Psoas muscle (tissue), 8 donors: ENCODE measurements around the gene DNAAF9. TPM values are rescaled to one million over a fixed set of nuclear protein-coding genes. Genes with fewer than 3 reads are reported as not detected.

Experiments used
- ATAC-seq, 4 donors: fragments of 200-7000 bp; cut with Tn5 transposase; one replicate each; pipeline ENCODE4 v1.9.1; 2020; ENCODE audit warnings: moderate library complexity in 3 of 4, mild to moderate bottlenecking in 2 of 4
- DNase-seq, 2 donors: peaks; one replicate each; pipeline ENCODE4 v3.0.0-alpha.2; 2020
- H3K27ac ChIP-seq: fragments of 200-600 bp; one replicate; pipeline ENCODE4 v1.8.0; 2022
- H3K27me3 ChIP-seq, 3 donors: fragments of 200-600 bp in 1 of 3; one replicate each; pipeline versions ENCODE4 v1.6.1 to v1.8.0; 2013 to 2022; ENCODE audit warnings: low read length in 2 of 3, mild to moderate bottlenecking in 2 of 3, moderate library complexity in 1 of 3; ENCODE audit not compliant: insufficient read depth in 3 of 3
- H3K36me3 ChIP-seq, 2 donors: fragments of 200-600 bp in 1 of 2; one replicate each; pipeline versions ENCODE4 v1.6.1 to v1.8.0; 2013 to 2022; ENCODE audit warnings: low read depth in 1 of 2, mild to moderate bottlenecking in 1 of 2, moderate library complexity in 1 of 2; ENCODE audit not compliant: insufficient read depth in 1 of 2
- H3K4me1 ChIP-seq: fragments of 200-600 bp; one replicate; pipeline ENCODE4 v1.8.0; 2022
- H3K4me3 ChIP-seq: fragments of 200-600 bp; one replicate; pipeline ENCODE4 v1.8.0; 2022; ENCODE audit warnings: mild to moderate bottlenecking
- H3K9me3 ChIP-seq: fragments of 200-600 bp; one replicate; pipeline ENCODE4 v1.8.0; 2022
- CTCF ChIP-seq: fragments of 200-600 bp; IDR thresholded peaks from one replicate; pipeline ENCODE4 v1.8.0; 2022; ENCODE audit warnings: antibody characterized with exemption
- WGBS, 3 donors: extraction: QIAGEN DNeasy Blood & Tissue Kit; methylation state at CpG; one replicate each; pipeline versions ENCODE4 v1.1.6 to v1.1.7; 2013; 5-methylcytosine and 5-hydroxymethylcytosine counted together
- intact Hi-C, 2 donors: fragments of 100-400 bp; cut with DNase I; formaldehyde crosslinking; loops; one replicate each; pipeline versions ENCODE4 v1.11.0 to v1.14.2; 2022
- polyA plus RNA-seq, 3 donors: library from polyadenylated mRNA; stranded (reverse); fragments of 200-250 nt; gene quantifications; one replicate each; pipeline ENCODE4 v1.2.3, GENCODE V29; 2013
- total RNA-seq, 4 donors: library from RNA; stranded (reverse); fragmentation: NEBNext Ultra II Directional in 2 of 4; extraction: Animal tissue kit (Norgen Biotek cat#: 25700) in 2 of 4; gene quantifications; one replicate each; pipeline versions ENCODE4 v1.2.1 to v1.2.4, GENCODE V29; 2021 to 2023
- donor health status: healthy with polysubstance abuse.
- donor health status: DM: no; HTN: no; CAD: no; lungs with moderate emphysema.
- donor health status: Bipolar disorder and iron deficiency.
- donor health status: healthy.
- donor health status: DM: yes; HTN: yes; CAD: no.
- donor health status: DM: no; HTN: no; CAD: no.
- donor health status: DM: no; HTN: no; CAD: no.
- donor health status: DM: yes; HTN: yes; CAD: no.

Gene DNAAF9
- total and polyA plus RNA-seq, 7 donors = 5.4 to 27.0 (median 17.2) TPM

- peak; percentile 76 to 83 for DNase-seq
- Histone ChIP-seq H3K9me3 (no peaks in the 10 kb centered on the region), H3K4me1 (no peaks in the 10 kb centered on the region), H3K36me3 (no peaks in the 10 kb centered on the region), H3K27me3 (no peaks in the 10 kb centered on the region), H3K27ac (peak overlapping the region; percentile 84), H3K4me3 (peak overlapping the region; percentile 75)
- intact Hi-C loops = loop anchor here (5.0 kb wide), 1 partner anchor 64 kb away; the partner anchor contains the start of gene ATRN (in 2 of the 2)
- no peak for TF ChIP-seq CTCF
- peak; percentile 80 to 84 (median 82) for ATAC-seq
- 0 to 1% (median 0%) methylated on average over 26 to 59 of the region's 59 CpGs for WGBS, 3 donors
These were observed 535 bp upstream of the DNAAF9 start for GRCh38 chr20:3407771-3408637.

DNA sequence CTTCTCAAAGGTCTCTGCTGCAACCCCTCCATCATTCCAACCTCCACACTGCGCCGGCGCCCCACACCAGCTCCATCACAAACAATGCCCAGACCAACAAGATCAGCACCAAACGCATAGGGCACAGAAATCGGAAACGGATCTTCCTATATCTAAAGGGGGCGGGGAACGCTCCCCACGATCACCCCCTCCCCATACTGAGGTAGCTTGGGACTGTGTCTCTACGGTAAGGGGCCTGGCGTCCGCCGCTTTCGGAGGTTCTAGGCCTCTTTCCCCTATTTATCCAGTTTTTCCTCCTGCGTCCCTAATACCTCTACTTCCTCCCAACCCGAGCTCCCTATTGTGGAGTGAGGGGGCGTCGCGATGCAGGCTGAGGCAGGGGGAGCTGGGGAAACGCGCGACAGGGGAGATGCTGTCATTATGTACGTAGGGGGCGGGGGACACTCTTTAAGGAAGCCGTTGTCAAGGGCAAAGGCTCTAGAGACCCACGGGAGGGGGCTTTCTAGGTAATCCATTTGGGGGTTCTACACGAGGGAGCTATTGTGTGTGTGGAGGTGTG lies 909 bp downstream of the DNAAF9 start:
- H3K4me3 ChIP-seq = peak overlapping the region; percentile 75
- TF ChIP-seq CTCF = no peak
- peak overlapping the region; percentile 84 for H3K27ac ChIP-seq
- DNase-seq (peak in 1 of 2 donors; percentile 52), ATAC-seq (peak in 1 of 4 donors; percentile 1)
- WGBS, 3 donors = 6 to 11% (median 7%) methylated on average over 27 of the region's 27 CpGs
- no peaks in the 10 kb centered on the region for H3K9me3 ChIP-seq
- no peaks in the 10 kb centered on the region for H3K27me3 ChIP-seq
- no peaks in the 10 kb centered on the region for H3K36me3 ChIP-seq
- no peaks in the 10 kb centered on the region for H3K4me1 ChIP-seq
- intact Hi-C loops = loop anchor here (5.0 kb wide), 1 partner anchor 66 kb away; the partner anchor contains the start of gene ATRN (in 2 of the 2)

DNA sequence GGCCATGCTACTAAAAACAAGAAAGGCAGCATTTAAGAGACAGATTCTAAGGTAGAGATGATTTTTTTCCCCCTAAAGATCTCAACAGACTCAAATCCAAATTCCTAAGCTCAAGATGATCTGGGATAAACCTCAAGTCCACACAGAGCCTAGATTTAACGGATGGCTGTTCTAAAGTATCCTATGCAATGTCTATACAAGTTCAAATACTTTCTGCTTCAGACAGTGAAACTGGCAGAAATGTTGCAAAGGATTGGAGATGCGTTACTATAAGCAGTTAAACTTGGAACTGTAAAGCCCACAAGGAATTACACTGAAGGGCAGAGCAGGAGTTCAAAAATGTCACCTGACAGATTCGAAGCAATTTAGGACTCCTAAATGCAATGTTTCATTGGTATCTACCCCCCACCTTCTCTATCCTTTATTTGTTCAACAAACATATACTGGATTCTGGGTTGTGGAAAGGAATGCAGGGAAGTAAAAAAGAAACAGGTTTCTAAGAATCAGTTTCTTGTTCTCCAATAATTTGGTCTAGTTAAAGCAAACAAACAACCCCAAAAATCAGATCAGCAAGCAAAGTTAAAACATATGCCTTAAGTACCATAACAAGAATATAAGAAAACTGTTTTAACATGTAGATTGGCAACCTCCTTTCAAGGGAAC lies 1.6 kb downstream of the DNAAF9 start:
- Histone ChIP-seq H3K27ac (peak overlapping the region; percentile 84), H3K27me3 (no peaks in the 10 kb centered on the region), H3K4me3 (peak overlapping the region; percentile 75), H3K36me3 (no peaks in the 10 kb centered on the region), H3K9me3 (no peaks in the 10 kb centered on the region), H3K4me1 (peaks cover 3% of the 10 kb centered on the region)
- 34 to 40% (median 39%) methylated on average over 3 of the region's 3 CpGs for WGBS, 3 donors
- intact Hi-C loops = loop anchor here (5.0 kb wide), 1 partner anchor 66 kb away; the partner anchor contains the start of gene ATRN (in 2 of the 2)
- TF ChIP-seq CTCF = no peak
- no peak for ATAC-seq
- no peak for DNase-seq

GRCh38 chr20:3405139-3405538 lies 2.3 kb downstream of the DNAAF9 start:
- intact Hi-C loops = loop anchor here (5.0 kb wide), 1 partner anchor 67 kb away; the partner anchor contains the start of gene ATRN (in 2 of the 2)
- WGBS, 3 donors = 72 to 83% (median 73%) methylated on average over 2 of the region's 2 CpGs
- no peaks in the 10 kb centered on the region for H3K36me3 ChIP-seq
- H3K9me3 ChIP-seq = no peaks in the 10 kb centered on the region
- peaks cover 10% of the 10 kb centered on the region for H3K4me1 ChIP-seq
- H3K27me3 ChIP-seq = no peaks in the 10 kb centered on the region
- no peak for TF ChIP-seq CTCF
- ATAC-seq (no peak), DNase-seq (no peak)
- H3K27ac ChIP-seq = no peak overlapping the region
- no peak overlapping the region for H3K4me3 ChIP-seq
